Stimulated activated CD4-positive, alpha-beta T cell treated with anti-CD3 and anti-CD28 coated beads, Interleukin-1b, Interleukin-23, amount 100 ng/mL, for 1 hour (primary cell): ENCODE measurements around the gene RPL10.

Source experiments
- DNase-seq, 2 donors: peaks; one replicate each; pipeline ENCODE4 v3.0.0-alpha.2; 2020; ENCODE audit warnings: low read depth in 2 of 2

Gene RPL10

GRCh38 chrX:154397888-154398667 lies at the start of gene RPL10:
Gene RPL10 (plus strand): TSS chrX:154398377. CDS start chrX:154398520, 143 bp downstream.
- peak; percentile 62 to 74 for DNase-seq

- DNase-seq = no peak
Observed at GRCh38 chrX:154348646-154349358, 49.4 kb upstream of the RPL10 start.

GRCh38 chrX:154349359-154349935 lies 48.7 kb upstream of the RPL10 start:
- no peak for DNase-seq

- DNase-seq = no peak
Observed at GRCh38 chrX:154349979-154350378, 48.2 kb upstream of the RPL10 start.

GRCh38 chrX:154350429-154351182 lies 47.6 kb upstream of the RPL10 start:
- DNase-seq = no peak

GRCh38 chrX:154351183-154352011 lies 46.8 kb upstream of the RPL10 start:
- DNase-seq = no peak

GRCh38 chrX:154352012-154352401 lies 46.2 kb upstream of the RPL10 start:
- no peak for DNase-seq

- no peak for DNase-seq
Observed at GRCh38 chrX:154352466-154352865, 45.7 kb upstream of the RPL10 start.

- DNase-seq = no peak
Observed at GRCh38 chrX:154353172-154353843, 44.9 kb upstream of the RPL10 start.

GRCh38 chrX:154354013-154354412 lies 44.2 kb upstream of the RPL10 start:
- no peak for DNase-seq

- no peak for DNase-seq
Observed at GRCh38 chrX:154354516-154354915, 43.7 kb upstream of the RPL10 start.

GRCh38 chrX:154355094-154355775 lies 42.9 kb upstream of the RPL10 start:
- no peak for DNase-seq

- DNase-seq = no peak
Observed at GRCh38 chrX:154355776-154356140, 42.4 kb upstream of the RPL10 start.

GRCh38 chrX:154356596-154356995 lies 41.6 kb upstream of the RPL10 start:
- DNase-seq = no peak

- DNase-seq = no peak
Observed at GRCh38 chrX:154357205-154357604, 41.0 kb upstream of the RPL10 start.

- no peak for DNase-seq
Observed at GRCh38 chrX:154358011-154358410, 40.2 kb upstream of the RPL10 start.

- no peak for DNase-seq
Observed at GRCh38 chrX:154358829-154359228, 39.3 kb upstream of the RPL10 start.

- DNase-seq = no peak
Observed at GRCh38 chrX:154359362-154360154, 38.6 kb upstream of the RPL10 start.

- no peak for DNase-seq
Observed at GRCh38 chrX:154360155-154360713, 37.9 kb upstream of the RPL10 start.
